ENCODE data around the gene INPP5A.
"Not testable (repeated sequence)": the region's sequence is repeated elsewhere in the genome, so short reads cannot be mapped to it uniquely, and the experiment has no call there.

Gene INPP5A

GRCh38 chr10:132742837-132743194 lies 205.2 kb downstream of the INPP5A start:
- no peaks in the 10 kb centered on the region for H4K20me1 ChIP-seq (ENCODE audit: control insufficient read depth, insufficient read depth, low read depth, low read length)
- H3K27me3 ChIP-seq (ENCODE audit: control insufficient read depth, low read length): no peaks in the 10 kb centered on the region

DNA sequence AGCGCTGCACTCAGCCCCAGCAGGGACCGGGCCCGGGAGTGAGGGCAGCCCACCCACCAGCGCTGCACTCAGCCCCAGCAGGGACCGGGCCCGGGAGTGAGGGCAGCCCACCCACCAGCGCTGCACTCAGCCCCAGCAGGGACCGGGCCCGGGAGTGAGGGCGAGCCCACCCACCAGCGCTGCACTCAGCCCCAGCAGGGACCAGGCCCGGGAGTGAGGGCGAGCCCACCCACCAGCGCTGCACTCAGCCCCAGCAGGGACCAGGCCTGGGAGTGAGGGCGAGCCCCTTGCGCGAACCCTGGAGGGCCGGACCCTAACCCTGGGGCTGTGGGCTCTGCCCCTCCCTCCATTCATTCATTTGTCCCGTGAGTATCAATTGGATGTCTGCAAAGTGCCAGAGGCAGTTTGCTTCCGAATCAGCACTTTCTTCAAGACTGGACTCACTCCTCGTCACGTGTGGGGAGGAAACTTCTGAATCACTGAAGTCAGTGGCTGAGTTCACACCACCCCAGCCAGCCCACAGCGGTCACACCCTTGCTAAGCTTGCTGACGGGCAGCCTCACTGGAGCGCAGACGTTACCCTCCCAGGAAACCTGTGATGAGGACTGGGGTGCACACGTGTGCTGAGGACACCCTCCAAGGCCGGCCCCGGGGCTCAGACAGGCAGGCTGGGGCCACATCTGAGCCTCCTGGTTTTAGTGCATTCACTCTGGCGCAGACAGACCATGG lies 205.8 kb downstream of the INPP5A start:
- not testable (repeated sequence) for H3K4me3 ChIP-seq (ENCODE audit: low read length); H3F3A ChIP-seq (ENCODE audit: control insufficient read depth, insufficient read depth); H3K4me2 ChIP-seq (ENCODE audit: low read length); H3K27ac ChIP-seq (ENCODE audit: low read depth, low read length); H3K36me3 ChIP-seq (ENCODE audit: control insufficient read depth, low read length); H3K4me1 ChIP-seq (ENCODE audit: control insufficient read depth, low read length); H3K9me2 ChIP-seq (replicated peaks; ENCODE audit: control insufficient read depth, low read length); H4K20me1 ChIP-seq (ENCODE audit: control insufficient read depth, insufficient read depth, low read depth, low read length); H3K27me3 ChIP-seq (ENCODE audit: control insufficient read depth, low read length); H3K79me2 ChIP-seq (ENCODE audit: control insufficient read depth, low read length)
- H3K9me3 ChIP-seq (ENCODE audit: control insufficient read depth, insufficient read depth, low read length): peaks cover 18% of the 10 kb centered on the region

More at GRCh38 chr10:132742837-132743194, 205.2 kb downstream of the INPP5A start:
- H3K4me3 ChIP-seq (ENCODE audit: low read length): no peak overlapping the region
- H3K9me3 ChIP-seq (ENCODE audit: control insufficient read depth, insufficient read depth, low read length): peaks cover 18% of the 10 kb centered on the region
- TF ChIP-seq CTCF (IDR thresholded peaks at IDR 0.05; ENCODE audit: low read depth, low read length, poor library complexity, severe bottlenecking) (no peak), EZH2phosphoT487 (IDR thresholded peaks at IDR 0.05; ENCODE audit: borderline replicate concordance, low read length) (no peak)
- no peaks in the 10 kb centered on the region for H3F3A ChIP-seq (ENCODE audit: control insufficient read depth, insufficient read depth)
- H3K36me3 ChIP-seq (ENCODE audit: control insufficient read depth, low read length): no peaks in the 10 kb centered on the region
- no peaks in the 10 kb centered on the region for H3K9me2 ChIP-seq (replicated peaks; ENCODE audit: control insufficient read depth, low read length)
- H3K27ac ChIP-seq (ENCODE audit: low read depth, low read length): no peak overlapping the region
- no peak overlapping the region for H3K4me2 ChIP-seq (ENCODE audit: low read length)
- H3K79me2 ChIP-seq (ENCODE audit: control insufficient read depth, low read length): no peaks in the 10 kb centered on the region
- H3K4me1 ChIP-seq (ENCODE audit: control insufficient read depth, low read length): no peaks in the 10 kb centered on the region

GRCh38 chr10:132743925-132744490 lies 206.4 kb downstream of the INPP5A start:
- no peaks in the 10 kb centered on the region for H3F3A ChIP-seq (ENCODE audit: control insufficient read depth, insufficient read depth)
- no peak for TF ChIP-seq CTCF (IDR thresholded peaks at IDR 0.05; ENCODE audit: low read depth, low read length, poor library complexity, severe bottlenecking)
- TF ChIP-seq EZH2phosphoT487 (IDR thresholded peaks at IDR 0.05; ENCODE audit: borderline replicate concordance, low read length): no peak
- H3K4me3 ChIP-seq (ENCODE audit: low read length): no peak overlapping the region
- H3K79me2 ChIP-seq (ENCODE audit: control insufficient read depth, low read length): no peaks in the 10 kb centered on the region
- no peaks in the 10 kb centered on the region for H4K20me1 ChIP-seq (ENCODE audit: control insufficient read depth, insufficient read depth, low read depth, low read length)
- H3K27me3 ChIP-seq (ENCODE audit: control insufficient read depth, low read length): no peaks in the 10 kb centered on the region
- no peak overlapping the region for H3K27ac ChIP-seq (ENCODE audit: low read depth, low read length)
- H3K9me3 ChIP-seq (ENCODE audit: control insufficient read depth, insufficient read depth, low read length): peaks cover 21% of the 10 kb centered on the region
- H3K36me3 ChIP-seq (ENCODE audit: control insufficient read depth, low read length): no peaks in the 10 kb centered on the region
- H3K4me2 ChIP-seq (ENCODE audit: low read length): no peak overlapping the region
- no peaks in the 10 kb centered on the region for H3K4me1 ChIP-seq (ENCODE audit: control insufficient read depth, low read length)
- H3K9me2 ChIP-seq (replicated peaks; ENCODE audit: control insufficient read depth, low read length): no peaks in the 10 kb centered on the region

- Histone ChIP-seq H3K27ac (ENCODE audit: low read depth, low read length) (no peak overlapping the region), H3K27me3 (ENCODE audit: control insufficient read depth, low read length) (no peaks in the 10 kb centered on the region), H4K20me1 (ENCODE audit: control insufficient read depth, insufficient read depth, low read depth, low read length) (no peaks in the 10 kb centered on the region), H3K36me3 (ENCODE audit: control insufficient read depth, low read length) (no peaks in the 10 kb centered on the region), H3K4me2 (ENCODE audit: low read length) (no peak overlapping the region), H3F3A (ENCODE audit: control insufficient read depth, insufficient read depth) (no peaks in the 10 kb centered on the region), H3K4me1 (ENCODE audit: control insufficient read depth, low read length) (no peaks in the 10 kb centered on the region), H3K9me2 (replicated peaks; ENCODE audit: control insufficient read depth, low read length) (no peaks in the 10 kb centered on the region), H3K4me3 (ENCODE audit: low read length) (no peak overlapping the region), H3K9me3 (ENCODE audit: control insufficient read depth, insufficient read depth, low read length) (peaks cover 27% of the 10 kb centered on the region), H3K79me2 (ENCODE audit: control insufficient read depth, low read length) (no peaks in the 10 kb centered on the region)
- TF ChIP-seq EZH2phosphoT487 (IDR thresholded peaks at IDR 0.05; ENCODE audit: borderline replicate concordance, low read length): no peak
- TF ChIP-seq CTCF (IDR thresholded peaks at IDR 0.05; ENCODE audit: low read depth, low read length, poor library complexity, severe bottlenecking): no peak
Observed at GRCh38 chr10:132744839-132745238, 207.3 kb downstream of the INPP5A start.

Measured in DOHH2 (cell line).